GM21526 (cell line): ENCODE measurements around the gene OTUD4.
A peak's percentile ranks its signal among the peaks of the same experiment; 100 is the strongest.
"Not testable (repeated sequence)": the region's sequence is repeated elsewhere in the genome, so short reads cannot be mapped to it uniquely, and the experiment has no call there.

Source experiments
- ATAC-seq: cut with Tn5 transposase; IDR thresholded peaks from one replicate; pipeline ENCODE4 v1.9.1; 2021; ENCODE audit warnings: moderate library complexity; ENCODE audit not compliant: unreplicated experiment, low FRiP score

OTUD4 gene

GRCh38 chr4:145181091-145181501 lies 707 bp upstream of the OTUD4 start:
- ATAC-seq = no peak

GRCh38 chr4:145179861-145180297 lies 510 bp downstream of the OTUD4 start:
- peak; percentile 22 for ATAC-seq

- peak; percentile 42 for ATAC-seq
These were observed 1.0 kb downstream of the OTUD4 start for GRCh38 chr4:145179281-145179860.

GRCh38 chr4:145178740-145179280 lies 1.6 kb downstream of the OTUD4 start:
- no peak for ATAC-seq

- no peak for ATAC-seq
These were observed 2.4 kb downstream of the OTUD4 start for GRCh38 chr4:145177906-145178538.

GRCh38 chr4:145177511-145177905 lies 2.9 kb downstream of the OTUD4 start:
- ATAC-seq = no peak

- no peak for ATAC-seq
These were observed 3.6 kb downstream of the OTUD4 start for GRCh38 chr4:145176641-145177432.

- no peak for ATAC-seq
These were observed 8.5 kb downstream of the OTUD4 start for GRCh38 chr4:145171911-145172310.

GRCh38 chr4:145170223-145170622 lies 10.2 kb downstream of the OTUD4 start:
- ATAC-seq = no peak

GRCh38 chr4:145168581-145169187 lies 11.7 kb downstream of the OTUD4 start:
- ATAC-seq = no peak

GRCh38 chr4:145167887-145168286 lies 12.5 kb downstream of the OTUD4 start:
- no peak for ATAC-seq

GRCh38 chr4:145161549-145161948 lies 18.8 kb downstream of the OTUD4 start:
- ATAC-seq = no peak

GRCh38 chr4:145156986-145157385 lies 23.4 kb downstream of the OTUD4 start:
- no peak for ATAC-seq

GRCh38 chr4:145155268-145155870 lies 25.0 kb downstream of the OTUD4 start:
- no peak for ATAC-seq

GRCh38 chr4:145154573-145154972 lies 25.8 kb downstream of the OTUD4 start:
- peak; percentile 62 for ATAC-seq

- ATAC-seq = no peak
These were observed 26.5 kb downstream of the OTUD4 start for GRCh38 chr4:145153904-145154298.

GRCh38 chr4:145153181-145153903 lies 27.0 kb downstream of the OTUD4 start:
- no peak for ATAC-seq

GRCh38 chr4:145148980-145149379 lies 31.4 kb downstream of the OTUD4 start:
- ATAC-seq = no peak

- not testable (repeated sequence) for ATAC-seq
These were observed 44.2 kb downstream of the OTUD4 start for GRCh38 chr4:145136219-145136618.
